SU-DHL-6 (cell line): ENCODE measurements around the gene CABLES2.

ENCODE experiments used
- H2AFZ ChIP-seq: fragments of 200-600 bp; sonication (generic); 2 replicates; pipeline ENCODE4 v1.6.1; 2014; ENCODE audit warnings: low read depth, mild to moderate bottlenecking, moderate library complexity, mixed read lengths, antibody characterized with exemption, low read length; ENCODE audit not compliant: severe bottlenecking
- H3F3A ChIP-seq: fragments of 200-600 bp; shearing (Covaris generic); 2 replicates; pipeline ENCODE4 v1.6.0; 2016; ENCODE audit warnings: antibody characterized with exemption, mild to moderate bottlenecking; ENCODE audit not compliant: insufficient read depth
- H3K27ac ChIP-seq: fragments of 200-600 bp; sonication (generic); 2 replicates; pipeline ENCODE4 v1.5.1; 2016; ENCODE audit warnings: low read depth, mild to moderate bottlenecking, low read length, moderate library complexity, mixed read lengths
- H3K27me3 ChIP-seq: fragments of 200-600 bp; sonication (generic), shearing (Covaris generic); 2 replicates; pipeline ENCODE4 v1.6.0; 2014; ENCODE audit warnings: mild to moderate bottlenecking, low read length
- H3K36me3 ChIP-seq: fragments of 200-600 bp; sonication (generic); 2 replicates; pipeline ENCODE4 v1.6.1; 2014; ENCODE audit warnings: mild to moderate bottlenecking, low read length, mixed read lengths
- H3K4me2 ChIP-seq: fragments of 300-600, 200-600 bp; shearing (Covaris generic), sonication (generic); 2 replicates; pipeline ENCODE4 v1.6.0; 2014; ENCODE audit warnings: low read length, low read depth, mild to moderate bottlenecking; ENCODE audit not compliant: poor library complexity, severe bottlenecking
- H3K4me3 ChIP-seq: fragments of 200-600 bp; sonication (generic); 2 replicates; pipeline ENCODE4 v1.5.1; 2014; ENCODE audit warnings: antibody characterized with exemption, low read length, mild to moderate bottlenecking, mixed read lengths; ENCODE audit not compliant: insufficient read depth, poor library complexity, severe bottlenecking
- H3K79me2 ChIP-seq: fragments of 200-600 bp; sonication (generic); 2 replicates; pipeline ENCODE4 v1.6.1; 2014; ENCODE audit warnings: mild to moderate bottlenecking, low read length, moderate library complexity; ENCODE audit not compliant: insufficient read depth
- H3K9ac ChIP-seq: fragments of 200-600 bp; sonication (generic); 2 replicates; pipeline ENCODE4 v1.7.0; 2014; ENCODE audit warnings: mild to moderate bottlenecking, low read length
- H3K9me2 ChIP-seq: fragments of 200-600 bp; sonication (generic); replicated peaks from 2 replicates; pipeline ENCODE4 v1.6.1; 2014; ENCODE audit warnings: low read length; ENCODE audit not compliant: insufficient read depth
- H3K9me3 ChIP-seq: fragments of 200-600 bp; sonication (generic); 2 replicates; pipeline ENCODE4 v1.6.1; 2014; ENCODE audit warnings: low read length, mixed read lengths; ENCODE audit not compliant: insufficient read depth
- H4K20me1 ChIP-seq: fragments of 200-600 bp; sonication (generic); 2 replicates; pipeline ENCODE4 v1.6.1; 2014; ENCODE audit warnings: low read depth, mild to moderate bottlenecking, antibody characterized with exemption, low read length, moderate library complexity, mixed read lengths
- CTCF ChIP-seq: fragments of 200-600 bp; sonication (generic); IDR thresholded peaks from one replicate; pipeline ENCODE4 v1.5.1; 2017; ENCODE audit warnings: antibody characterized with exemption, mild to moderate bottlenecking, low read length, moderate library complexity; ENCODE audit not compliant: insufficient read depth, poor library complexity, severe bottlenecking
- EZH2phosphoT487 ChIP-seq: fragments of 200-600 bp; sonication (generic), shearing (Covaris generic); conservative IDR thresholded peaks from 2 replicates; pipeline ENCODE4 v1.6.1; 2018; ENCODE audit warnings: mild to moderate bottlenecking, antibody characterized with exemption, low read length, moderate library complexity, mixed read lengths

The CABLES2 gene

GRCh38 chr20:62363920-62364851 is 42.9 kb downstream of the CABLES2 start:
- Histone ChIP-seq H3K9me3 (no peaks in the 10 kb centered on the region), H3K9me2 (no peaks in the 10 kb centered on the region), H3K4me3 (no peak overlapping the region), H2AFZ (no peak overlapping the region), H3K79me2 (no peaks in the 10 kb centered on the region), H3K9ac (no peak overlapping the region), H3F3A (no peaks in the 10 kb centered on the region), H3K36me3 (no peaks in the 10 kb centered on the region), H4K20me1 (no peaks in the 10 kb centered on the region), H3K4me2 (no peak overlapping the region), H3K27me3 (no peaks in the 10 kb centered on the region), H3K27ac (no peak overlapping the region)
- TF ChIP-seq CTCF (no peak), EZH2phosphoT487 (no peak)

- Histone ChIP-seq H4K20me1 (no peaks in the 10 kb centered on the region), H3K4me3 (no peak overlapping the region), H3K9ac (no peak overlapping the region), H3K36me3 (no peaks in the 10 kb centered on the region), H2AFZ (no peak overlapping the region), H3K79me2 (no peaks in the 10 kb centered on the region), H3K9me3 (no peaks in the 10 kb centered on the region), H3K27me3 (no peaks in the 10 kb centered on the region), H3K4me2 (no peak overlapping the region), H3K27ac (no peak overlapping the region), H3F3A (no peaks in the 10 kb centered on the region), H3K9me2 (no peaks in the 10 kb centered on the region)
- no peak for TF ChIP-seq CTCF
- TF ChIP-seq EZH2phosphoT487 = no peak
These were observed 43.8 kb downstream of the CABLES2 start for GRCh38 chr20:62362991-62363919.

GRCh38 chr20:62362590-62362940 is 44.5 kb downstream of the CABLES2 start:
- Histone ChIP-seq H3K4me2 (no peak overlapping the region), H3K27me3 (no peaks in the 10 kb centered on the region), H3K9ac (no peak overlapping the region), H3K79me2 (no peaks in the 10 kb centered on the region), H3K27ac (no peak overlapping the region), H3K9me3 (no peaks in the 10 kb centered on the region), H2AFZ (no peak overlapping the region), H3K36me3 (no peaks in the 10 kb centered on the region), H4K20me1 (no peaks in the 10 kb centered on the region), H3F3A (no peaks in the 10 kb centered on the region), H3K9me2 (no peaks in the 10 kb centered on the region), H3K4me3 (no peak overlapping the region)
- TF ChIP-seq CTCF = no peak
- TF ChIP-seq EZH2phosphoT487 = no peak
